ENCODE results near the gene CALN1.

GRCh38 chr7:72030994-72031667 is 381.0 kb downstream of the CALN1 start:
- TF ChIP-seq FOXA1 (IDR thresholded peaks at IDR 0.05) (no peak), YY1 (IDR thresholded peaks at IDR 0.05) (no peak)

All from liver (tissue), 1 donor.